SJCRH30 (cell line): ENCODE results near the gene COQ10B. TPM values are rescaled to one million over a fixed set of nuclear protein-coding genes. Genes with fewer than 3 reads are reported as not detected.

Source experiments
- DNase-seq, 2 experiments: peaks; one replicate each; pipeline ENCODE4 v3.0.0-alpha.2; 2015 to 2020
- H3K27ac ChIP-seq: fragments of 250-450 bp; sonication (Bioruptor Pico); 2 replicates; pipeline ENCODE4 v1.5.1; 2020; ENCODE audit warnings: mild to moderate bottlenecking, moderate library complexity
- H3K27me3 ChIP-seq: fragments of 250-450 bp; sonication (Bioruptor Pico); 2 replicates; pipeline ENCODE4 v1.5.1; 2020; ENCODE audit warnings: mild to moderate bottlenecking, moderate library complexity
- H3K36me3 ChIP-seq: fragments of 250-450 bp; sonication (Bioruptor Pico); 2 replicates; pipeline ENCODE4 v1.5.1; 2020; ENCODE audit warnings: mild to moderate bottlenecking, moderate library complexity
- H3K4me1 ChIP-seq: fragments of 250-450 bp; sonication (Bioruptor Pico); 2 replicates; pipeline ENCODE4 v1.5.1; 2020; ENCODE audit warnings: mild to moderate bottlenecking, moderate library complexity
- H3K4me3 ChIP-seq: fragments of 250-450 bp; sonication (Bioruptor Pico); 2 replicates; pipeline ENCODE4 v1.5.1; 2020; ENCODE audit warnings: mild to moderate bottlenecking, moderate library complexity
- H3K9me3 ChIP-seq: fragments of 250-450 bp; sonication (Bioruptor Pico); replicated peaks from 2 replicates; pipeline ENCODE4 v1.5.1; 2020; ENCODE audit warnings: mild to moderate bottlenecking, moderate library complexity
- total RNA-seq: library from RNA; depleted of rRNA; stranded (reverse); fragments of >200 nt; shearing (Covaris generic); gene quantifications from 2 replicates; pipeline ENCODE4 v1.2.3, GENCODE V29; 2014

The COQ10B gene
- total RNA-seq, 1 experiment from 2014 or later = 18.1 TPM

- no peaks in the 10 kb centered on the region for H3K27me3 ChIP-seq
- H3K36me3 ChIP-seq = peaks cover 70% of the 10 kb centered on the region
- H3K4me3 ChIP-seq = peak overlapping the region; percentile 80
- H3K4me1 ChIP-seq = peaks cover 7% of the 10 kb centered on the region; the same call in 1 of the 2 replicates
- peak overlapping the region; percentile 74 for H3K27ac ChIP-seq
- DNase-seq = no peak
- no peaks in the 10 kb centered on the region for H3K9me3 ChIP-seq
Measured at GRCh38 chr2:197500503-197501131, 47.3 kb downstream of the COQ10B start.

GRCh38 chr2:197502201-197502600 lies 48.8 kb downstream of the COQ10B start:
- Histone ChIP-seq H3K4me3 (no peak overlapping the region; the same call in 1 of the 2 replicates), H3K27me3 (no peaks in the 10 kb centered on the region), H3K4me1 (peaks cover 7% of the 10 kb centered on the region; the same call in 1 of the 2 replicates), H3K9me3 (no peaks in the 10 kb centered on the region), H3K36me3 (peaks cover 62% of the 10 kb centered on the region), H3K27ac (no peak overlapping the region)
- DNase-seq = no peak

GRCh38 chr2:197502685-197503084 lies 49.3 kb downstream of the COQ10B start:
- no peak for DNase-seq
- Histone ChIP-seq H3K36me3 (peaks cover 57% of the 10 kb centered on the region), H3K4me1 (peaks cover 4% of the 10 kb centered on the region; the same call in 1 of the 2 replicates), H3K27ac (no peak overlapping the region), H3K4me3 (no peak overlapping the region), H3K9me3 (no peaks in the 10 kb centered on the region), H3K27me3 (no peaks in the 10 kb centered on the region)

GRCh38 chr2:197504000-197504399 lies 50.6 kb downstream of the COQ10B start:
- DNase-seq = no peak
- Histone ChIP-seq H3K4me1 (0 out of 2 replicates have a peak, but pooled peaks cover 3% of the 10 kb centered on the region), H3K27ac (no peak overlapping the region), H3K4me3 (no peak overlapping the region), H3K9me3 (no peaks in the 10 kb centered on the region), H3K27me3 (no peaks in the 10 kb centered on the region), H3K36me3 (peaks cover 47% of the 10 kb centered on the region)

- H3K4me3 ChIP-seq = no peak overlapping the region
- no peak overlapping the region for H3K27ac ChIP-seq
- H3K4me1 ChIP-seq = 0 out of 2 replicates have a peak, but pooled peaks cover 3% of the 10 kb centered on the region
- H3K36me3 ChIP-seq = peaks cover 47% of the 10 kb centered on the region
- H3K27me3 ChIP-seq = no peaks in the 10 kb centered on the region
- DNase-seq = no peak
- no peaks in the 10 kb centered on the region for H3K9me3 ChIP-seq
Measured at GRCh38 chr2:197504512-197504911, 51.2 kb downstream of the COQ10B start.

GRCh38 chr2:197506658-197507057 lies 53.3 kb downstream of the COQ10B start:
- no peak for DNase-seq
- H3K4me1 ChIP-seq = 0 out of 2 replicates have a peak, but pooled peaks cover 3% of the 10 kb centered on the region
- no peak overlapping the region for H3K4me3 ChIP-seq
- H3K36me3 ChIP-seq = peaks cover 42% of the 10 kb centered on the region
- no peaks in the 10 kb centered on the region for H3K27me3 ChIP-seq
- H3K9me3 ChIP-seq = no peaks in the 10 kb centered on the region
- no peak overlapping the region for H3K27ac ChIP-seq

GRCh38 chr2:197513915-197514314 lies 60.6 kb downstream of the COQ10B start:
- no peak for DNase-seq
- Histone ChIP-seq H3K27me3 (no peaks in the 10 kb centered on the region), H3K36me3 (peaks cover 6% of the 10 kb centered on the region), H3K27ac (no peak overlapping the region), H3K9me3 (no peaks in the 10 kb centered on the region), H3K4me3 (no peak overlapping the region), H3K4me1 (peaks cover 5% of the 10 kb centered on the region; the same call in 1 of the 2 replicates)

GRCh38 chr2:197514754-197515153 lies 61.4 kb downstream of the COQ10B start:
- H3K27ac ChIP-seq = peak overlapping the region; percentile 77

GRCh38 chr2:197515315-197515738 lies 62.0 kb downstream of the COQ10B start:
- peak overlapping the region; percentile 94 for H3K4me3 ChIP-seq
- H3K9me3 ChIP-seq = no peaks in the 10 kb centered on the region
- peak overlapping the region; percentile 77 for H3K27ac ChIP-seq
- DNase-seq = no peak
- H3K4me1 ChIP-seq = peaks cover 5% of the 10 kb centered on the region; the same call in 1 of the 2 replicates
- H3K27me3 ChIP-seq = no peaks in the 10 kb centered on the region
- peaks cover 17% of the 10 kb centered on the region for H3K36me3 ChIP-seq

More at GRCh38 chr2:197514754-197515153, 61.4 kb downstream of the COQ10B start:
- H3K9me3 ChIP-seq = no peaks in the 10 kb centered on the region
- H3K4me3 ChIP-seq = peak overlapping the region; percentile 94
- peaks cover 5% of the 10 kb centered on the region; the same call in 1 of the 2 replicates for H3K4me1 ChIP-seq
- peaks cover 14% of the 10 kb centered on the region for H3K36me3 ChIP-seq
- H3K27me3 ChIP-seq = no peaks in the 10 kb centered on the region
- DNase-seq = peak in 1 of 2 experiments; percentile 27

GRCh38 chr2:197515739-197516392 lies 62.5 kb downstream of the COQ10B start, which contains the start of gene MOB4:
Gene MOB4 (plus strand): TSS chr2:197516066. CDS start chr2:197516087, 21 bp downstream.
- Histone ChIP-seq H3K27me3 (no peaks in the 10 kb centered on the region), H3K4me1 (peaks cover 5% of the 10 kb centered on the region; the same call in 1 of the 2 replicates), H3K36me3 (peaks cover 17% of the 10 kb centered on the region), H3K4me3 (peak within 1 kb of the TSS; percentile 94), H3K27ac (peak within 1 kb of the TSS; percentile 77), H3K9me3 (no peaks in the 10 kb centered on the region)
- peak; percentile 96 for DNase-seq

- peak; percentile 19 to 41 for DNase-seq
Measured at GRCh38 chr2:197516393-197516761, 63.0 kb downstream of the COQ10B start.

GRCh38 chr2:197517150-197517549 lies 63.8 kb downstream of the COQ10B start:
- no peak overlapping the region for H3K27ac ChIP-seq
- 0 out of 2 replicates have a peak, but pooled peaks cover 5% of the 10 kb centered on the region for H3K9me3 ChIP-seq
- H3K36me3 ChIP-seq = peaks cover 17% of the 10 kb centered on the region
- H3K27me3 ChIP-seq = no peaks in the 10 kb centered on the region
- peak overlapping the region; percentile 94 for H3K4me3 ChIP-seq
- no peak for DNase-seq
- peaks cover 5% of the 10 kb centered on the region; the same call in 1 of the 2 replicates for H3K4me1 ChIP-seq

More at GRCh38 chr2:197516393-197516761, 63.0 kb downstream of the COQ10B start:
- H3K4me3 ChIP-seq = peak overlapping the region; percentile 94
- no peaks in the 10 kb centered on the region for H3K27me3 ChIP-seq
- 0 out of 2 replicates have a peak, but pooled peaks cover 2% of the 10 kb centered on the region for H3K9me3 ChIP-seq
- H3K27ac ChIP-seq = peak overlapping the region; percentile 77
- peaks cover 5% of the 10 kb centered on the region; the same call in 1 of the 2 replicates for H3K4me1 ChIP-seq
- peaks cover 17% of the 10 kb centered on the region for H3K36me3 ChIP-seq
